Natural killer cell (primary cell): ENCODE measurements around the gene HK2. TPM values are rescaled to one million over a fixed set of nuclear protein-coding genes. Genes with fewer than 3 reads are reported as not detected.

Source experiments
- ATAC-seq, 3 donors: fragments of 150-1000 bp in 2 of 3; fragments of 200-7000 bp in 1 of 3; cut with Tn5 transposase; 1 replicate in 1 of 3; 2 replicates in 2 of 3; pipeline ENCODE4 v1.10.0; 2021; ENCODE audit warnings: mild to moderate bottlenecking in 2 of 3, moderate library complexity in 2 of 3
- DNase-seq, 2 donors: peaks; one replicate each; pipeline versions ENCODE4 v3.0.0 to v3.0.0-alpha.2; 2013 to 2021; ENCODE audit warnings: mixed read lengths in 1 of 2
- H3K27ac ChIP-seq: one replicate; pipeline ENCODE4 v1.5.1; 2013; ENCODE audit warnings: mild to moderate bottlenecking, low read length
- H3K27me3 ChIP-seq: one replicate; pipeline ENCODE4 v1.6.1; 2013; ENCODE audit warnings: low read length; ENCODE audit not compliant: control insufficient read depth, insufficient read depth
- H3K36me3 ChIP-seq: one replicate; pipeline ENCODE4 v1.6.1; 2013; ENCODE audit warnings: low read length; ENCODE audit not compliant: control insufficient read depth, insufficient read depth
- H3K4me1 ChIP-seq: one replicate; pipeline ENCODE4 v1.6.1; 2013; ENCODE audit warnings: low read length; ENCODE audit not compliant: control insufficient read depth, insufficient read depth
- H3K4me3 ChIP-seq: one replicate; pipeline ENCODE4 v1.5.1; 2013; ENCODE audit warnings: low read length
- H3K9me3 ChIP-seq: one replicate; pipeline ENCODE4 v1.6.1; 2013; ENCODE audit warnings: low read length; ENCODE audit not compliant: control insufficient read depth, insufficient read depth
- H3K27ac Mint-ChIP-seq, 2 donors: one replicate each; pipeline ENCODE4 v1.8.0; 2022; ENCODE audit warnings: mild to moderate bottlenecking in 2 of 2, mixed read lengths in 2 of 2, moderate library complexity in 1 of 2
- H3K27me3 Mint-ChIP-seq, 2 donors: one replicate each; pipeline ENCODE4 v1.8.0; 2022; ENCODE audit warnings: low read depth in 2 of 2, mixed read lengths in 2 of 2
- H3K36me3 Mint-ChIP-seq: one replicate; pipeline ENCODE4 v1.8.0; 2022; ENCODE audit warnings: mixed read lengths
- H3K4me1 Mint-ChIP-seq, 2 donors: one replicate each; pipeline ENCODE4 v1.8.0; 2022; ENCODE audit warnings: mixed read lengths in 2 of 2
- H3K4me3 Mint-ChIP-seq: one replicate; pipeline ENCODE4 v1.8.0; 2022; ENCODE audit warnings: mild to moderate bottlenecking, moderate library complexity, mixed read lengths
- H3K9me3 Mint-ChIP-seq, 2 donors: one replicate each; pipeline ENCODE4 v1.8.0; 2022; ENCODE audit warnings: mixed read lengths in 2 of 2
- CTCF ChIP-seq: fragments of 200-600 bp; IDR thresholded peaks from one replicate; pipeline ENCODE4 v1.8.0; 2022; ENCODE audit warnings: antibody characterized with exemption
- WGBS: methylation state at CpG from one replicate; pipeline ENCODE4 v1.1.7; 2013; ENCODE audit warnings: missing lambda C conversion rate; ENCODE audit not compliant: insufficient coverage; 5-methylcytosine and 5-hydroxymethylcytosine counted together
- intact Hi-C: fragments of 100-400 bp; cut with micrococcal nuclease; formaldehyde crosslinking; loops from one replicate; pipeline ENCODE4 v1.14.2; 2022
- total RNA-seq, 4 donors: library from RNA; stranded (reverse); fragments of 120-200 nt in 1 of 4; gene quantifications; one replicate each; pipeline versions ENCODE4 v1.2.3 to v1.2.4, GENCODE V29; 2013 to 2022

HK2 gene
- total RNA-seq, 3 donors from 2014 or later (not counting 1 experiment from before 2014, with no cell fraction given) = 1.6 to 9.4 (median 3.5) TPM

GRCh38 chr2:74865770-74866674 is 32.1 kb downstream of the HK2 start:
- TF ChIP-seq CTCF = no peak
- Histone ChIP-seq H3K27ac (no peak overlapping the region), H3K36me3 (no peaks in the 10 kb centered on the region), H3K9me3 (no peaks in the 10 kb centered on the region), H3K4me1 (no peaks in the 10 kb centered on the region), H3K4me3 (no peak overlapping the region), H3K27me3 (no peaks in the 10 kb centered on the region)
- no peaks in the 10 kb centered on the region for H3K36me3 Mint-ChIP-seq
- ATAC-seq = no peak
- H3K4me3 Mint-ChIP-seq = no peak overlapping the region
- no peaks in the 10 kb centered on the region for H3K9me3 Mint-ChIP-seq
- H3K4me1 Mint-ChIP-seq = no peaks in the 10 kb centered on the region
- intact Hi-C loops = no loop called here
- no peak for DNase-seq
- no peak overlapping the region for H3K27ac Mint-ChIP-seq
- WGBS = 77% methylated on average over 15 of the region's 15 CpGs
- no peaks in the 10 kb centered on the region for H3K27me3 Mint-ChIP-seq

DNA sequence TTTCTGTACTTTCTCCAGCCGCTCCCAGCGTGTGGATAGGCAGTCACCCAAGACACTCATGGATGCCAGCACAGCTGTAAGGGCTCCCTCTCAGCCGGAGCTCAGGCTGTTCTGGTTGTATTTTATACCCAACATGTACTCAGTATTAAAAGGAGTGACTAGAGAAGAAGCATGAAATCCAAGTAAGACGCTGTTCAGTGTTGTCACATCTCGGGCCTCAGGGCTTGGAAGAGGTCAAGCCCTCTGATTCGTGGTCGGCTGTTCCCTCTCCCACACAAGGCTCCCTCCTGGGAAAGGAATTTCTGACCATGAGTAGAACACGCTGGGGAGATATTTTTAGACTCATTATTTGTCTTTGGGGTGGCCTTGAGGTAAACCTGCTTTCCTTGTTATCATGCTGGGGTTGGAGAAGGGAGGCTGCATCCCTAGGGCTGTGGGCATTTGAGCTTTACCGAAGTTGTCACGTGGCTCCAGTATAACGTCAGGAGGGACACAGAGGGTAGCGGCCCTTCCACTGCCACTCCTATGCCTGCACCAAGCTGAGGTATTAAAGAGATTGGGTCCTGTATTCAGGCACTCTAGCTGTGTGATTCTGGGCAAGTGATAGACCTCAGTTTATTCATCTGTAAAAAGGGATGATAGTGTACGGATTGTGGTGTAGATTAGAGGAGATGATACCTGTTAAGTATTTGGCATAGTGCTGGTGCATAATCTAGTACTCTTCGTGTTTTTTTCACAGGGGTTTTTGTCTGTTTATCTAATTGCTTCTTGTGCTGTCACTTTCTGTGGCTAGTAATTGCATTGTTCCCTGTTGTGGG is 34.1 kb downstream of the HK2 start:
- Histone ChIP-seq H3K27me3 (no peaks in the 10 kb centered on the region), H3K27ac (no peak overlapping the region), H3K4me1 (no peaks in the 10 kb centered on the region), H3K36me3 (no peaks in the 10 kb centered on the region), H3K9me3 (no peaks in the 10 kb centered on the region), H3K4me3 (no peak overlapping the region)
- Mint-ChIP-seq H3K27ac (no peak overlapping the region), H3K36me3 (no peaks in the 10 kb centered on the region), H3K4me1 (no peaks in the 10 kb centered on the region), H3K9me3 (no peaks in the 10 kb centered on the region), H3K4me3 (no peak overlapping the region), H3K27me3 (no peaks in the 10 kb centered on the region)
- ATAC-seq (no peak), DNase-seq (no peak)
- no peak for TF ChIP-seq CTCF
- WGBS = 85% methylated on average over 14 of the region's 14 CpGs
- intact Hi-C loops = no loop called here

DNA sequence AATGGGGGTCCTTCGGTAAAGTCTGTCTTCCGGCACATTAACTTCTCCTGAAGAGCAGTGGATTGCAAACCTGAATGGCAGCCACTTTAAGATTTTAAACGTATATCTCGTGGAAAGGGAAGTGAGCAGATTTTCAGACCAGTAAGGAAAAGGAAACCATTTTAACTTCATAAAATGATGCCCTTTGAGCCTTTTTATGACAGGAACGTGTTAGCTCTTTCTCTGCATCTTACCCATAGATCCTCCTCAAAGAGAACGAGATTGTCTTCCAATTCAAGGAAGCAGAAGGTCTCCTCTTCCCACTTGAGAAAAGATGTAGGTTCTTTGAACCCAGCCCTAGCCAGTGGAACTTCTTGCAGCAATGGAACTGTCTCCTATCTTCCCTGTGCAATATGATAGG is 35.6 kb downstream of the HK2 start:
- H3K36me3 Mint-ChIP-seq = no peaks in the 10 kb centered on the region

More for the DNA sequence above, 35.6 kb downstream of the HK2 start:
- Mint-ChIP-seq H3K4me3 (no peak overlapping the region), H3K27ac (no peak overlapping the region), H3K27me3 (no peaks in the 10 kb centered on the region), H3K9me3 (no peaks in the 10 kb centered on the region), H3K4me1 (no peaks in the 10 kb centered on the region)
- Histone ChIP-seq H3K4me3 (no peak overlapping the region), H3K27ac (no peak overlapping the region), H3K9me3 (no peaks in the 10 kb centered on the region), H3K36me3 (no peaks in the 10 kb centered on the region), H3K4me1 (no peaks in the 10 kb centered on the region), H3K27me3 (no peaks in the 10 kb centered on the region)
- TF ChIP-seq CTCF = no peak
- ATAC-seq (no peak), DNase-seq (no peak)
- intact Hi-C loops = no loop called here
- WGBS = 78% methylated on average over 6 of the region's 6 CpGs
